H1 (cell line): ENCODE measurements around the gene FBXL14. TPM values are rescaled to one million over a fixed set of nuclear protein-coding genes. Genes with fewer than 3 reads are reported as not detected.

Experiments used
- BACH1 ChIP-seq: IDR thresholded peaks from 2 replicates; pipeline ENCODE4 v1.6.1; 2012; ENCODE audit warnings: low read length, improper control_type of control experiment
- CHD2 ChIP-seq: IDR thresholded peaks from 2 replicates; pipeline ENCODE4 v1.6.1; 2012; ENCODE audit warnings: low read length, improper control_type of control experiment
- CHD7 ChIP-seq: fragments of 300-600 bp; sonication (generic); IDR thresholded peaks from 2 replicates; pipeline ENCODE4 v1.7.1; 2012; ENCODE audit warnings: low read length, moderate library complexity, mild to moderate bottlenecking, inconsistent platforms; ENCODE audit not compliant: insufficient replicate concordance
- EZH2 ChIP-seq: fragments of 200-600 bp; sonication (generic); IDR thresholded peaks from 2 replicates; pipeline ENCODE4 v1.7.1; 2012; ENCODE audit warnings: low read depth, mild to moderate bottlenecking, moderate library complexity, low read length, inconsistent platforms; ENCODE audit not compliant: severe bottlenecking
- KDM1A ChIP-seq: fragments of 200-600, 300-600 bp; sonication (generic); IDR thresholded peaks from 2 replicates; pipeline ENCODE4 v1.7.1; 2016; ENCODE audit warnings: mild to moderate bottlenecking, low read length, borderline replicate concordance
- KDM4A ChIP-seq: IDR thresholded peaks from one replicate; pipeline ENCODE4 v1.7.1; 2012; ENCODE audit warnings: low read depth, mild to moderate bottlenecking, moderate library complexity, low read length, inconsistent platforms; ENCODE audit not compliant: severe bottlenecking
- KDM5A ChIP-seq: fragments of 200-600 bp; IDR thresholded peaks from 2 replicates; pipeline ENCODE4 v1.7.1; 2012; ENCODE audit warnings: mild to moderate bottlenecking, low read length, inconsistent platforms, mixed read lengths
- PHF8 ChIP-seq: fragments of 200-600 bp; sonication (generic); conservative IDR thresholded peaks from 2 replicates; pipeline ENCODE4 v1.7.1; 2012; ENCODE audit warnings: low read depth, mild to moderate bottlenecking, inconsistent platforms, low read length, moderate library complexity
- POLR2A ChIP-seq, 2 experiments: IDR thresholded peaks; 1 replicate in 1 of 2; 2 replicates in 1 of 2; pipeline ENCODE4 v1.6.1; 2011; ENCODE audit warnings: low read depth in 2 of 2, low read length in 2 of 2, mild to moderate bottlenecking in 2 of 2; ENCODE audit errors: control extremely low read depth in 1 of 2
- RFX5 ChIP-seq: IDR thresholded peaks from 2 replicates; pipeline ENCODE4 v1.6.1; 2011; ENCODE audit warnings: low read depth, low read length, improper control_type of control experiment, borderline replicate concordance
- SUZ12 ChIP-seq: fragments of 200-600 bp; sonication (generic); IDR thresholded peaks from 2 replicates; pipeline ENCODE4 v1.6.1; 2012; ENCODE audit warnings: mild to moderate bottlenecking, inconsistent platforms, low read length, moderate library complexity, mixed read lengths
- TCF12 ChIP-seq: IDR thresholded peaks from 2 replicates; pipeline ENCODE4 v1.6.1; 2011; ENCODE audit warnings: low read depth, mild to moderate bottlenecking, low read length
- polyA plus RNA-seq, 7 experiments: library from polyadenylated mRNA; depleted of rRNA in 3 of 7; stranded (reverse) in 5 of 7; unstranded in 2 of 7; fragments of >200 nt in 5 of 7; fragments of 200-250 nt in 2 of 7; gene quantifications; 1 replicate in 5 of 7; 2 replicates in 1 of 7; 4 replicates in 1 of 7; pipeline versions ENCODE4 v1.2.1 to v1.2.3, GENCODE V29; 2011 to 2013; ENCODE audit warnings: missing spikeins in 2 of 7, mixed read lengths in 2 of 7
- total RNA-seq: library from RNA; stranded (reverse); fragmentation: NEBNext Ultra II Directional; extraction: Animal tissue kit (Norgen Biotek cat#: 25700); gene quantifications from 2 replicates; pipeline ENCODE4 v1.2.1, GENCODE V29; 2021

The FBXL14 gene
- total and polyA plus RNA-seq, 2 of the 8 experiments (the other 6 are each of a cell fraction or from before 2014, with no cell fraction given): 5.5 to 9.6 TPM

DNA sequence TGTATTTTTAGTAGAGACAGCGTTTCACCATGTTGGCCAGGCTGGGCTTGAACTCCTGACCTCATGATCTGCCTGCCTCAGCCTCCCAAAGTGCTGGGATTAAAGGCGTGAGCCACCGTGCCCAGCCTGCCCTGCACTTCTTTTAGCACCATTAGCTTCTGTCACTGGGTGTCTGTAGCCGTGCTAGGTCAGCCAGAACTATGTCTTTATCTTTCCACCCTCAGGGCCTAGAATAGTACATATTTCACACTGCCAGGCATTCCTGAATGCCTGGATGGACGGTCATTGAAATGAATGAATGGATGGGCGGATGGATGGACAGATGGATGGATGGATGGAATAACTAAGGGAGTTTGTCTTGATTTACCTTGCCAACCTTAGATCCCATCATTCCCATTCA is 33.7 kb downstream of the FBXL14 start (continued):
- TF ChIP-seq CHD7 (no peak), TCF12 (no peak), CHD2 (no peak), KDM5A (no peak), EZH2 (no peak), PHF8 (no peak), RFX5 (no peak), KDM4A (no peak), KDM1A (no peak), POLR2A (IDR thresholded peaks at IDR 0.05; ENCODE audit: control extremely low read depth in 1 of 2, low read depth in 2 of 2, low read length in 2 of 2) (no peak), SUZ12 (no peak), BACH1 (no peak)
